ENCODE results near the gene PIPOX.

- no peak for TF ChIP-seq POLR2A (IDR thresholded peaks at IDR 0.05)
- TF ChIP-seq, protein P1, sequence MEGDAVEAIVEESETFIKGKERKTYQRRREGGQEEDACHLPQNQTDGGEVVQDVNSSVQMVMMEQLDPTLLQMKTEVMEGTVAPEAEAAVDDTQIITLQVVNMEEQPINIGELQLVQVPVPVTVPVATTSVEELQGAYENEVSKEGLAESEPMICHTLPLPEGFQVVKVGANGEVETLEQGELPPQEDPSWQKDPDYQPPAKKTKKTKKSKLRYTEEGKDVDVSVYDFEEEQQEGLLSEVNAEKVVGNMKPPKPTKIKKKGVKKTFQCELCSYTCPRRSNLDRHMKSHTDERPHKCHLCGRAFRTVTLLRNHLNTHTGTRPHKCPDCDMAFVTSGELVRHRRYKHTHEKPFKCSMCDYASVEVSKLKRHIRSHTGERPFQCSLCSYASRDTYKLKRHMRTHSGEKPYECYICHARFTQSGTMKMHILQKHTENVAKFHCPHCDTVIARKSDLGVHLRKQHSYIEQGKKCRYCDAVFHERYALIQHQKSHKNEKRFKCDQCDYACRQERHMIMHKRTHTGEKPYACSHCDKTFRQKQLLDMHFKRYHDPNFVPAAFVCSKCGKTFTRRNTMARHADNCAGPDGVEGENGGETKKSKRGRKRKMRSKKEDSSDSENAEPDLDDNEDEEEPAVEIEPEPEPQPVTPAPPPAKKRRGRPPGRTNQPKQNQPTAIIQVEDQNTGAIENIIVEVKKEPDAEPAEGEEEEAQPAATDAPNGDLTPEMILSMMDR (IDR thresholded peaks at IDR 0.05): no peak
These were observed 10.1 kb upstream of the PIPOX start for GRCh38 chr17:29032857-29033197.

All from right lobe of liver (tissue), 4 donors.